BLaER1 (cell line): ENCODE measurements around the gene CEP85.

Experiments used
- H3K27ac ChIP-seq: shearing (Covaris generic); formaldehyde crosslinking; 2 replicates; pipeline ENCODE4 v1.8.1; 2022
- H3K27me3 ChIP-seq: shearing (Covaris generic); formaldehyde crosslinking; 2 replicates; pipeline ENCODE4 v1.8.1; 2022
- H3K36me3 ChIP-seq: shearing (Covaris generic); formaldehyde crosslinking; 2 replicates; pipeline ENCODE4 v1.8.1; 2022
- H3K4me1 ChIP-seq: shearing (Covaris generic); formaldehyde crosslinking; 2 replicates; pipeline ENCODE4 v1.8.1; 2022
- H3K4me2 ChIP-seq: shearing (Covaris generic); formaldehyde crosslinking; 2 replicates; pipeline ENCODE4 v1.8.1; 2022
- H3K4me3 ChIP-seq: shearing (Covaris generic); formaldehyde crosslinking; 2 replicates; pipeline ENCODE4 v1.8.1; 2022
- H3K9ac ChIP-seq: shearing (Covaris generic); formaldehyde crosslinking; 2 replicates; pipeline ENCODE4 v1.8.1; 2022
- H3K9me3 ChIP-seq: shearing (Covaris generic); formaldehyde crosslinking; 2 replicates; pipeline ENCODE4 v1.8.1; 2022
- H4K20me1 ChIP-seq: shearing (Covaris generic); formaldehyde crosslinking; 2 replicates; pipeline ENCODE4 v1.8.1; 2022
- Cebpa-rat ChIP-seq: shearing (Covaris generic); IDR thresholded peaks from 2 replicates; pipeline ENCODE4 v1.8.1; 2022

Gene CEP85

GRCh38 chr1:26293911-26294463 lies 60.0 kb downstream of the CEP85 start:
- Histone ChIP-seq H3K9me3 (no peaks in the 10 kb centered on the region), H3K27me3 (no peaks in the 10 kb centered on the region), H3K9ac (no peak overlapping the region), H3K27ac (peak overlapping the region; percentile 59), H3K4me2 (no peak overlapping the region), H3K4me3 (no peak overlapping the region), H3K36me3 (peaks cover 8% of the 10 kb centered on the region), H3K4me1 (peaks cover 63% of the 10 kb centered on the region), H4K20me1 (no peaks in the 10 kb centered on the region)
- no peak for TF ChIP-seq Cebpa-rat

- H3K9me3 ChIP-seq: no peaks in the 10 kb centered on the region
- H3K27ac ChIP-seq: no peak overlapping the region
- no peaks in the 10 kb centered on the region for H4K20me1 ChIP-seq
- no peaks in the 10 kb centered on the region for H3K27me3 ChIP-seq
- no peak overlapping the region for H3K4me3 ChIP-seq
- H3K4me2 ChIP-seq: no peak overlapping the region
- no peak for TF ChIP-seq Cebpa-rat
- H3K4me1 ChIP-seq: peaks cover 63% of the 10 kb centered on the region
- H3K36me3 ChIP-seq: peaks cover 8% of the 10 kb centered on the region
- no peak overlapping the region for H3K9ac ChIP-seq
Observed at GRCh38 chr1:26295194-26296138, 61.5 kb downstream of the CEP85 start.

- TF ChIP-seq Cebpa-rat: no peak
- no peak overlapping the region for H3K4me2 ChIP-seq
- H3K27me3 ChIP-seq: no peaks in the 10 kb centered on the region
- H3K36me3 ChIP-seq: peaks cover 13% of the 10 kb centered on the region
- no peaks in the 10 kb centered on the region for H3K9me3 ChIP-seq
- no peak overlapping the region for H3K9ac ChIP-seq
- no peak overlapping the region for H3K4me3 ChIP-seq
- H4K20me1 ChIP-seq: no peaks in the 10 kb centered on the region
- H3K27ac ChIP-seq: peak overlapping the region; percentile 51
- H3K4me1 ChIP-seq: peaks cover 59% of the 10 kb centered on the region
Observed at GRCh38 chr1:26296340-26297056, 62.5 kb downstream of the CEP85 start.

GRCh38 chr1:26297057-26297790 lies 63.2 kb downstream of the CEP85 start:
- Histone ChIP-seq H3K9ac (no peak overlapping the region), H3K9me3 (no peaks in the 10 kb centered on the region), H4K20me1 (no peaks in the 10 kb centered on the region), H3K4me1 (peaks cover 52% of the 10 kb centered on the region), H3K27ac (peak overlapping the region; percentile 51), H3K4me3 (no peak overlapping the region), H3K36me3 (peaks cover 13% of the 10 kb centered on the region), H3K4me2 (no peak overlapping the region), H3K27me3 (no peaks in the 10 kb centered on the region)
- no peak for TF ChIP-seq Cebpa-rat

GRCh38 chr1:26297791-26298124 lies 63.8 kb downstream of the CEP85 start:
- Histone ChIP-seq H3K27ac (peak overlapping the region; percentile 51), H3K9me3 (no peaks in the 10 kb centered on the region), H3K36me3 (peaks cover 13% of the 10 kb centered on the region), H4K20me1 (no peaks in the 10 kb centered on the region), H3K27me3 (no peaks in the 10 kb centered on the region), H3K4me1 (peaks cover 51% of the 10 kb centered on the region), H3K4me3 (no peak overlapping the region), H3K4me2 (0 out of 2 replicates have a peak overlapping the region, but pooled peaks have one; percentile 53), H3K9ac (no peak overlapping the region)
- no peak for TF ChIP-seq Cebpa-rat

- H3K4me2 ChIP-seq: peak overlapping the region; percentile 53
- peaks cover 13% of the 10 kb centered on the region for H3K36me3 ChIP-seq
- H3K27ac ChIP-seq: peak overlapping the region; percentile 35
- no peak overlapping the region for H3K9ac ChIP-seq
- no peak for TF ChIP-seq Cebpa-rat
- no peaks in the 10 kb centered on the region for H3K9me3 ChIP-seq
- H3K27me3 ChIP-seq: no peaks in the 10 kb centered on the region
- no peaks in the 10 kb centered on the region for H4K20me1 ChIP-seq
- no peak overlapping the region for H3K4me3 ChIP-seq
- peaks cover 53% of the 10 kb centered on the region for H3K4me1 ChIP-seq
Observed at GRCh38 chr1:26300578-26301275, 66.7 kb downstream of the CEP85 start.

GRCh38 chr1:26302733-26303405 lies 68.9 kb downstream of the CEP85 start:
- Histone ChIP-seq H3K9ac (no peak overlapping the region), H3K4me2 (no peak overlapping the region), H4K20me1 (no peaks in the 10 kb centered on the region), H3K27ac (no peak overlapping the region), H3K27me3 (peaks cover 4% of the 10 kb centered on the region; the same call in 1 of the 2 replicates), H3K9me3 (no peaks in the 10 kb centered on the region), H3K36me3 (0 out of 2 replicates have a peak, but pooled peaks cover 5% of the 10 kb centered on the region), H3K4me1 (peaks cover 65% of the 10 kb centered on the region), H3K4me3 (no peak overlapping the region)
- TF ChIP-seq Cebpa-rat: no peak

GRCh38 chr1:26305667-26306289 lies 71.8 kb downstream of the CEP85 start:
- peak overlapping the region; percentile 76 for H3K4me3 ChIP-seq
- peak overlapping the region; percentile 69 for H3K9ac ChIP-seq
- H4K20me1 ChIP-seq: no peaks in the 10 kb centered on the region
- H3K4me2 ChIP-seq: peak overlapping the region; percentile 98
- no peaks in the 10 kb centered on the region for H3K9me3 ChIP-seq
- peaks cover 4% of the 10 kb centered on the region; the same call in 1 of the 2 replicates for H3K27me3 ChIP-seq
- H3K27ac ChIP-seq: peak overlapping the region; percentile 33; the same call in 1 of the 2 replicates
- H3K36me3 ChIP-seq: 0 out of 2 replicates have a peak, but pooled peaks cover 3% of the 10 kb centered on the region
- H3K4me1 ChIP-seq: peaks cover 36% of the 10 kb centered on the region
- no peak for TF ChIP-seq Cebpa-rat
